GM20000 (cell line): ENCODE results near the gene TXNRD2.
A peak's percentile ranks its signal among the peaks of the same experiment; 100 is the strongest.
"Not testable (repeated sequence)": the region's sequence is repeated elsewhere in the genome, so short reads cannot be mapped to it uniquely, and the experiment has no call there.

Experiments
- DNase-seq: peaks from one replicate; pipeline ENCODE4 v3.0.0; 2012; ENCODE audit warnings: low spot score
- TF ChIP-seq, protein P1 (sequence below): IDR thresholded peaks from 2 replicates; pipeline ENCODE4 v1.5.1; 2012; ENCODE audit warnings: mild to moderate bottlenecking, control low read depth; ENCODE audit errors: extremely low read depth, missing control alignments

The TXNRD2 gene

DNA sequence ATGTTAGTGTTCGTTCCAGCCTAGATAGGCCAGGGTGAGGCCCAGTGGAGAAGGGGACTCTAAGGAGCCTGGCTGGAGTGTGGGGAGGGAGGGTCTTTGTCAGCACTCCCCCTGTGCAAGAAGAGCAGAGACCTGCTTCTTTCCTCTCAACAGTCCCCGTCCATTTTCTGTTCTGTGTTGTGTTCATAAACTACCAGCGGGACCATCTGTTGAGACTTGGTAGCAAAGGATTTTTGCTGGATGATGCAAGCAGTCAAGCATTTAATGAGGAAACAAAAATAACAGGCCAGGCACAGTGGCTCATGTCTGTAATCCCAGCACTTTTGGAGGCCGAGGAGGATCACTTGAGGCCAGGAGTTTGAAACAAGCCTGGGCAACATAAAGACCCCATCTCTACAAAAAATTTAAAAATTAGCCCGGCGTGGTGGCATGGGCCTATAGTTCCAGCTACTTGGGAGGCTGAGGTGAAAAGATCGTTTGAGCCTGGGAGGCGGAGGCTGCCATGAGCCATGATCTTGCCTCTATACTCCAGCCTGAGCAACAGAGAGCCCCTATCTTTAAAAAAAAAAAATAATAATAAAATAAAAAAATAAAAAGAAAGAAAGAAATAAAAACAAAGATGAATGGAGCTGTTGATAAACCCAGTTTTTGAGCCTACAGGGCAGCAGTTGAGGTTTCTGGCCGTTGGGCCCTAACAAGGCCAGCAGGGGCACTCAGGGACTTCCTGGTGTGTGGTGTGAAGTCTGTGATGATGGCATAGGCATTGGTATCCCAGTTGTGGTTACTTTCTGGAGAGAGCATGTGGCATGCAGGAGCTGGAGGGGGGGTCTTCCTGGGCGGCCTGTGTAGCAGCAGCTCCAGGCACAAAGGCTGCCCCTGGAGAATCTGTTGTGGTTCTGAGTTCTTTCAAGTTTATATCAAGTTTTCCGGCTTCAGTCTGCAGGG lies 1.7 kb upstream of the TXNRD2 start:
- peak; percentile 44 for DNase-seq
- TF ChIP-seq, protein P1, sequence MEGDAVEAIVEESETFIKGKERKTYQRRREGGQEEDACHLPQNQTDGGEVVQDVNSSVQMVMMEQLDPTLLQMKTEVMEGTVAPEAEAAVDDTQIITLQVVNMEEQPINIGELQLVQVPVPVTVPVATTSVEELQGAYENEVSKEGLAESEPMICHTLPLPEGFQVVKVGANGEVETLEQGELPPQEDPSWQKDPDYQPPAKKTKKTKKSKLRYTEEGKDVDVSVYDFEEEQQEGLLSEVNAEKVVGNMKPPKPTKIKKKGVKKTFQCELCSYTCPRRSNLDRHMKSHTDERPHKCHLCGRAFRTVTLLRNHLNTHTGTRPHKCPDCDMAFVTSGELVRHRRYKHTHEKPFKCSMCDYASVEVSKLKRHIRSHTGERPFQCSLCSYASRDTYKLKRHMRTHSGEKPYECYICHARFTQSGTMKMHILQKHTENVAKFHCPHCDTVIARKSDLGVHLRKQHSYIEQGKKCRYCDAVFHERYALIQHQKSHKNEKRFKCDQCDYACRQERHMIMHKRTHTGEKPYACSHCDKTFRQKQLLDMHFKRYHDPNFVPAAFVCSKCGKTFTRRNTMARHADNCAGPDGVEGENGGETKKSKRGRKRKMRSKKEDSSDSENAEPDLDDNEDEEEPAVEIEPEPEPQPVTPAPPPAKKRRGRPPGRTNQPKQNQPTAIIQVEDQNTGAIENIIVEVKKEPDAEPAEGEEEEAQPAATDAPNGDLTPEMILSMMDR, result peak; percentile 15

- TF ChIP-seq, protein P1, result no peak
- peak; percentile 63 for DNase-seq
Observed at GRCh38 chr22:19942157-19943081, 801 bp upstream of the TXNRD2 start.

- TF ChIP-seq, protein P1, result no peak
- DNase-seq, result no peak
Observed at GRCh38 chr22:19940536-19941364, 868 bp downstream of the TXNRD2 start.

- DNase-seq, result no peak
- TF ChIP-seq, protein P1, result no peak
Observed at GRCh38 chr22:19937616-19938473, 3.8 kb downstream of the TXNRD2 start.

DNA sequence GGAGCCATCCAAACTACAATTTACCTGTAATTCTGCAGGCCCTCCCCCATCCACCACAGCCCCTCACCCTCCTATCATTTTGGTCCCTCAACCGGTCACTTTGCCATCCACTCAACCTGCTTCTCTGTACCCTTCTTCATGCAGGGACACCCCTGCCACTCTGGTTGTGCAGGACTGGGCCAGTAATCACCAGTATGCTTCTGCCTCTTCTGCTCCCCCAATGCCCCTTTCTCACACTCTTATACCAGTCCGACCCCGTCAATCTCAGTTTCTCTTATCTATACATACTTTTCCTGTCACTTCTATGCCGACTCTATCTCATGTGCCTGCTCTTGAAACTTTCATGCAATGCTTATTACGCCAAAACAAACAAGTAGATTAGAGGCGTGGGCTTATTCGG lies 5.1 kb downstream of the TXNRD2 start:
- TF ChIP-seq, protein P1, result no peak
- no peak for DNase-seq

DNA sequence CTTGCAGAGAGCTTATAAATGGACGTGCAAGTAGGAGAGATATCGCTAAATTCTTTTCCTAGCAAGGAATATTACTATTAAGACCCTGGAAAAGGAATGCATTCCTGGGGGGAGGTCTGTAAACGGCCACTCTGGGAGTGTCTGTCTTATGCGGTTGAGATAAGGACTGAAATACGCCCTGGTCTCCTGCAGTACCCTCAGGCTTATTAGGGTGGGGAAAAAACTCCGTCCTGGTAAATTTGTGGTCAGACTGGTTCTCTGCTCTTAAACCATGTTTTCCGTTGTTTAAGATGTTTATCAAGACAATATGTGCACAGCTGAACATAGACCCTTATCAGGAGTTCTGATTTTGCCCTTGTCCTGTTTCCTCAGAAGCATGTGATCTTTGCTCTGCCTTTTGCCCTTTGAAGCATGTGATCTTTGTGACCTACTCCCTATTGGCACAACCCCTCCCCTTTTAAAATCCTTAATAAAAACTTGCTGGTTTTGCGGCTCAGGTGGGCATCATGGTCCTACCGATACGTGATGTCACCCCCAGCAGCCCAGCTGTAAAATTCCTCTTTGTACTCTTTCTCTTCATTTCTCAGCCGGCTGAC lies 6.4 kb downstream of the TXNRD2 start:
- not testable (repeated sequence) for DNase-seq
